GM18519 (cell line): Measurements from ENCODE around the gene WDFY2.
"Not testable (repeated sequence)": the region's sequence is repeated elsewhere in the genome, so short reads cannot be mapped to it uniquely, and the experiment has no call there.

ENCODE experiments used
- ATAC-seq: cut with Tn5 transposase; IDR thresholded peaks from one replicate; pipeline ENCODE4 v1.9.1; 2021; ENCODE audit warnings: mild to moderate bottlenecking, moderate library complexity; ENCODE audit not compliant: unreplicated experiment, low FRiP score

Gene WDFY2

GRCh38 chr13:51688937-51689662 is 104.8 kb downstream of the WDFY2 start:
- no peak for ATAC-seq

DNA sequence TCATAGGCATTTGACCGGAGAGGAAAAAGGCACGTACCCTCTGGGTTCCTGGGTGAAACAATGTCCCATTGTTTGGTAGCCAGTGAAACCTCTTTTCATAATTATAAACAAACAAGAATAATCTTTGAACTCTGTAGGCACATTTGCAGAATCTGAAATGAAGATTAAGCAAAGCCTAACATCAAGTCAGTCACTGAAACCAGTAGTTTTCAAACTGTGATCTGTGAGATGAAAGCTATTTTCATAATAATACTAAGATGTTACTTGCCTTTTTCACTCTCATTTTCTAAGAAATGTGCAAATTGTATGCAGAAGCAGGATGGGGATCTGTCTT is 105.4 kb downstream of the WDFY2 start:
- ATAC-seq: no peak

- ATAC-seq: not testable (repeated sequence)
Measured at GRCh38 chr13:51695677-51696076, 111.4 kb downstream of the WDFY2 start.

- ATAC-seq: no peak
Measured at GRCh38 chr13:51697181-51697580, 112.9 kb downstream of the WDFY2 start.

DNA sequence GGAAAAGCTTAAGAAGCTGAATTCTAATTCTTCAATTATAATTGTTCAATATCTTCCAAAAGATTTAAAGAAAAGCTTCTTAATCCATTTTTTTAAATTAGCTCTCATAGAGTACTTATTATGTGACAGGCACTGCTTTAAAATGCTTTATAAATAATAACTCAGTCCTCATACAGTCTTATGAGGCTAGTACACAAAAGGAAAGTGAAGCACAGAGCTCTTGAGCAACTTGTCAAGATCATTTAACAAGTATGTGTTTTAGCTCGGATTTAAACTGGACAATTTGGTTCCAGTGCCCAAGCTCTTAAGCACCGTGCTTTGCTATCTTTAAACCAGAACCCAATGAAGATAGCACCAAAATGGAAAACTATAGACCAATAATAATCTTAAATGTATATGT is 113.6 kb downstream of the WDFY2 start:
- ATAC-seq: no peak

- no peak for ATAC-seq
Measured at GRCh38 chr13:51698352-51698751, 114.1 kb downstream of the WDFY2 start.

DNA sequence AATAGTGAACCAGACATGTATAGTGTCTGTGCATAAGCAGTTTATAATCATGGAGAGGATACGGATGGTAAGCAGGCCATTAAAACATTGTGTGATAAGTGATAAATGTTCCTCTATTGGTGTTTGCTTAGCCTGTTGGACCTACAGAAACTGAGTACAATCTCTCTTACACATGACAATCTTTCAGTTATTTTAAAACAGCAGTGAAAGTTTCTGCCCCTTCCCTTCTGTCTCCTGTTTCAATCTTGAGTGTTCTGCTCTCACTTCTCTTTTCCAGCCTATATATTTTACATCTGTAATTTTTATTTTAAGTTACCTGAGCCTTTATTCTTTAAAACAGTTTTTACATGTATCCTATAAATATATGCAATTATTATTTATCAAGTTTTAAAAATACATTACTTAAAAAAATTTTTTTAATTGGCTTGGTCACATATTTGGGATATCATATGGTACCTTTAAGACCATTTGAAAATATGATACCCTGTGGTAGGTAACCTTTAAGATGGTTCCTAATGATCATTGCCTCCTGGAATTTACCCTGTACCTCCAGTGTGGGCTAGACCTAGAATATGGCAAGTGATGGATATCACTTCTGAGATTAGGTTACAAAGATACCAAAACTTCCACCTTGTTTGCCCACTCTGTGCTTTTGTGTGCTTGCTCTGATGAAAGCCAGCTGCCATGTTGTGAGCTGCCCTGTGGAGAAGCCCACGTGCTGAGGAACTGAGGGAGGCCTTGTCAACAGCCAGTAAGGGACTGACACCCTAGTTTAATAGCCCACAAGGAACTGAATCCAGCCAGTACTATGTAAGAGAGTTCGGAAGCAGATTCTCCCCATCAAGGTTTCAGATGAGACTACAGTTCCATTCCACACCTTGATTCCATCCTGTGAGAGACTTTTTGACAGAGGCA is 120.4 kb downstream of the WDFY2 start:
- peak; percentile 90 for ATAC-seq

GRCh38 chr13:51707461-51707860 is 123.2 kb downstream of the WDFY2 start:
- no peak for ATAC-seq

- no peak for ATAC-seq
Measured at GRCh38 chr13:51713807-51714206, 129.5 kb downstream of the WDFY2 start.

- ATAC-seq: peak; percentile 95
Measured at GRCh38 chr13:51714663-51715168, 130.5 kb downstream of the WDFY2 start.

DNA sequence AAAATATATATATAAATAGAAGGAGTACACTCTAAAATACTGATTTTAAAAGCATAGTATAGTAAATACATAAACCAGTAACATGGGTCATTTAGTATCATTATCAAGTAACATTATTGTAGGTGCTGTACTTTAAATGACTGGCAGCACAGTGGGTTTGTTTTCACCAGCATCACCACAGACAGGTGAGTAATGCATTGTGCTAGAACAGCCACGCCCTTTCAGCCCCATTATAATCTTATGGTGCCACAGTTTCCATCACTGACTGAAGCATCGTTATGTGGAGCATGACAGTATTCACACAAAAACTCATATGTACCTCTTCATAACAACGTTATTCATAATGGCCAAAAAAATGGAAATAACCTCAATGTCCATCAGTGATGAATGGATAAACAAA is 131.4 kb downstream of the WDFY2 start:
- no peak for ATAC-seq

DNA sequence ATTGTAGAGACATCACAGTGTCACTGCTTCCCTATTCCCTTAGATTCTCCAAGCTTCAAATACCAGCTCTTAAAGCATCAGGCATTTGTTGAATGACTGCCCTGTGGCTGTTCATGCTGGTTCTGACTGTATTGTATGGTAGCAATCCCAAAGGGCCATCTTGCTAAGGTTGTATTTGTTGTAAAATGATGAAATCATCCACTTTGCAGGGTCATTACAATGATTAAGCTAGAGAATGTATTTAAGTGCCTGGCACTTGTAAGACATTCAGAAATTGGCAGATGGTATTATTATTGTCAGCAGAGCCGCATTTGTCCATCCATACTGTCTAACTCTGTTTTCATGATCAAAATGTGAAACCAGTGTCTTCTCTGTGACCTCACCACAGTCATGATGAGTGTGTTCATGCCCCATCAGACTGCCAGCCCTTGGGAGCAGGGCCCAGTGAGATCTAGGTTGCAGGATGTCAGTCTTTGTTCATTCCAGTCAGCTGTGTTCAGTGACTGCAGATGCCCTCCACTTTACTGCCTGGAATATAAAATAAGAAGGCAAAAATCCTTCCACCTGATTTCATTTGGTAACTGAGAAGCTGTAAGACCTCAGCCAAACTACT is 133.6 kb downstream of the WDFY2 start:
- no peak for ATAC-seq

- no peak for ATAC-seq
Measured at GRCh38 chr13:51719394-51719793, 135.1 kb downstream of the WDFY2 start.

DNA sequence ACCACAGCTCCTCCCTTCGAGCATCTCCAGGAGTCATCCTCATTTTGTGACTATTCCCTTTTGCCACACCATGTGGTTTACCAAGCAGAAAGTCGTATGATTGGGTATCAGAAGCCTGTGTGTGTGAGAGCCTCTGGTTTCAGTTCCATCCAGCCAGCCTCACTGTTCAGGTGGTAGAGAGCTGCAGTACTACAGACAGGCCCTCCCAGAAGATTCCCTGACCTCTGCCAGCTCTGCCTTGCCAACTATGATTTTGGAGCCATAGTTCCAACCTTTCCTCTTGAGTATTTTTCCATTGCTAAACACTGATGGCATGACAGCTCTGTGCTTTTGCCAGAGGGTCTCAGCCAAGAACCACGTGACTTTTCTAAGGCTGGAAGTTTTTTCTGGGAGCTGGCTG is 137.2 kb downstream of the WDFY2 start:
- ATAC-seq: peak; percentile 73

DNA sequence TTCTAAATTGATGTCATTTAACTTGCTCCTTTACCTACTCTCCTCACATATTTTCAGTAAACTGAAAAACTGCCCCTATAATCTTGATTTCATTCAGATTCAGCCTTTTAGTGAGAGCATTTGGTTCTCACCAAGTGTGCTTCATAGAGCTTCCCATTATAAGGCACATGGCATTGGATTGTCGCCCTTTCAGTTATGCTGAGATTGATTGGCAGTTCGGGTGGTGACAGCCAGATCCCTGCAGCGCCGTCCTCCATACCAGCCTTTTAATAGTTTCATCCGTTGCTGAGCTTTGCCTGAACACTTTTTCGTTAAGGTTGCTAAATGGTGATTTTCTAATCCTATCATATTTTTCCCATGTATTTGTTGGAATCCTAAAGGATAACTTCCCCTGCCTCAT is 139.3 kb downstream of the WDFY2 start:
- ATAC-seq: no peak

GRCh38 chr13:51724721-51725120 is 140.5 kb downstream of the WDFY2 start:
- ATAC-seq: no peak

DNA sequence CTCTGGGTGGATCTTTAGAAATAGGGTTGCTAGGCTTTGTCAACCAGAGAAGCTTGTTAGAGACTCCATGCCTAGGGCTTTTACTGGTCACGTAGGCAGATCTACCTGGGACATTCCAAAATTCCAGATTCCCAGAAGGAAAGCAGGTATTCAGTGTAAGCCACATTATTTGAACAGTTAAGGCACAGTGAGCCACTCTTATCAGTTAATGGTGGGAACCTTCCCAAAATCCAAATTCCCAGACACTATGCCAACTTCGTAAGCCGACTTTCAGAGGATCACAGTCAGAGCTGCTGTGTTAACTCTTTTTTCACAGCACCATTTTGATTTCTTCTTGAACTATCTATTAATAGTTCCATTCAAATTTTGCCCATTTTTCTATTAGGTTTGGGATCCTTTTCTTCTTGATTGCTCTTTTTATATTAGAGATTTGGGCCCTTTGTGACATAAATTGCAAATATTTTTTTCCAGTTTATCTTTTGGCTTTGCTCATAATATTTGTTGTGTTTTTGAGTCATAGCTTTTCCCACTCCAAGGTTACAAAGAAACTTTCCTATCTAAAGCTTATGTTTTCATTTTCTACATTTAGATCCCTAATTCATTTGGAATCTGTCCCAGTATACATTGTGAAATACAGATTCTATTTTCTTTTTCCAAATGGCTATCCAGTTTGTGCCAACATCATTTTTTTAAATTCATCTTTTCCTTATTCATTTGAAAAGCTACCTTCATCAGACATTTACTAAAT is 142.4 kb downstream of the WDFY2 start:
- no peak for ATAC-seq

GRCh38 chr13:51727634-51728274 is 143.5 kb downstream of the WDFY2 start:
- no peak for ATAC-seq

GRCh38 chr13:51728275-51728673 is 144.0 kb downstream of the WDFY2 start:
- no peak for ATAC-seq

DNA sequence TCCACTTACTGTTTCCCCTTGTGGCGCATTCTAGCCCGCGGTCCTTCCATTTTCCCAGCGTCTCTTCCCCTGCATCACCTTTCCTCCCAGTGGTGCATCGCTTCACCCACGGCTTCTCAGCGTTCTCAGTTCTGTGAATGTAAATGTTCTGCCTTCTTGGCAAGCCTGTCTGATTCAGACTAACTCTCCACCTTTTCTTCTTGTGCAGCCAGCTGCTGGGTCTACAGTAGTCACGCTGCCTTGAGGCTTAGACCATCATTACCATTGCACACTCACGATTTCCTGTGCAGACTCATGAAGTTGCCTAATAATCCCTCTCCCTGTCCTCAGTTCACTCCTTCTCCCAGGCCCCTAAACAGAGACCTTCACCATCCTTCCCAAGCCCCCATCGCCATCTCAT is 144.7 kb downstream of the WDFY2 start:
- ATAC-seq: no peak
